GM12891 (cell line): Measurements from ENCODE around the gene SYCP2.

Source experiments
- POLR2A ChIP-seq: IDR thresholded peaks from 2 replicates; pipeline ENCODE4 v1.6.1; 2011; ENCODE audit warnings: low read depth, low read length, control low read depth
- POLR2AphosphoS5 ChIP-seq: IDR thresholded peaks from 2 replicates; pipeline ENCODE4 v1.6.1; 2011; ENCODE audit warnings: low read depth, low read length, control low read depth
- POU2F2 ChIP-seq: IDR thresholded peaks from 2 replicates; pipeline ENCODE4 v1.6.1; 2011; ENCODE audit warnings: low read depth, mild to moderate bottlenecking, control low read depth, low read length, moderate library complexity
- SPI1 ChIP-seq: IDR thresholded peaks from 2 replicates; pipeline ENCODE4 v1.6.1; 2011; ENCODE audit warnings: low read depth, low read length, control low read depth
- TAF1 ChIP-seq: IDR thresholded peaks from 2 replicates; pipeline ENCODE4 v1.6.1; 2011; ENCODE audit warnings: low read depth, low read length, control low read depth

- TF ChIP-seq POLR2AphosphoS5, result no peak
- TF ChIP-seq POLR2A, result no peak
- TF ChIP-seq SPI1, result no peak
- TF ChIP-seq POU2F2, result no peak
- TF ChIP-seq TAF1, result no peak
Observed at GRCh38 chr20:59933849-59934585, 580 bp upstream of the SYCP2 start.
